RWPE2 (cell line): Measurements from ENCODE around the gene ACYP2.
A peak's percentile ranks its signal among the peaks of the same experiment; 100 is the strongest.

Experiments
- ATAC-seq: fragments of 200-7000 bp; cut with Tn5 transposase; 3 replicates; pipeline ENCODE4 v1.9.1; 2021; ENCODE audit warnings: low read depth
- DNase-seq: peaks from one replicate; pipeline ENCODE4 v3.0.0-alpha.2; 2020; ENCODE audit warnings: low spot score
- H3K27ac ChIP-seq: fragments of 450-650 bp; 2 replicates; pipeline ENCODE4 v1.5.1; 2017; ENCODE audit warnings: mild to moderate bottlenecking; ENCODE audit not compliant: poor library complexity, severe bottlenecking
- H3K27me3 ChIP-seq: fragments of 250-450 bp; sonication (Bioruptor Pico); 2 replicates; pipeline ENCODE4 v1.5.1; 2021; ENCODE audit warnings: mild to moderate bottlenecking, moderate library complexity; ENCODE audit not compliant: insufficient read depth, poor library complexity, severe bottlenecking
- H3K36me3 ChIP-seq: fragments of 250-450 bp; sonication (Bioruptor Pico); 2 replicates; pipeline ENCODE4 v1.5.1; 2020; ENCODE audit warnings: low read depth, mild to moderate bottlenecking, moderate library complexity
- H3K4me1 ChIP-seq: fragments of 250-450 bp; sonication (Bioruptor Pico); 2 replicates; pipeline ENCODE4 v1.5.1; 2021; ENCODE audit warnings: mild to moderate bottlenecking, moderate library complexity; ENCODE audit not compliant: insufficient read depth, poor library complexity, severe bottlenecking
- H3K4me3 ChIP-seq: fragments of 250-450 bp; sonication (Bioruptor Pico); 2 replicates; pipeline ENCODE4 v1.5.1; 2021; ENCODE audit warnings: mild to moderate bottlenecking, moderate library complexity; ENCODE audit not compliant: severe bottlenecking
- H3K9me3 ChIP-seq: fragments of 250-450 bp; sonication (Bioruptor Pico); 2 replicates; pipeline ENCODE4 v1.5.1; 2021; ENCODE audit warnings: mild to moderate bottlenecking, moderate library complexity; ENCODE audit not compliant: severe bottlenecking
- TF ChIP-seq, protein P1 (sequence below): fragments of 450-650 bp; IDR thresholded peaks from one replicate; pipeline ENCODE4 v1.5.1; 2017; ENCODE audit warnings: mild to moderate bottlenecking, moderate library complexity; ENCODE audit not compliant: poor library complexity, severe bottlenecking

ACYP2 gene

DNA sequence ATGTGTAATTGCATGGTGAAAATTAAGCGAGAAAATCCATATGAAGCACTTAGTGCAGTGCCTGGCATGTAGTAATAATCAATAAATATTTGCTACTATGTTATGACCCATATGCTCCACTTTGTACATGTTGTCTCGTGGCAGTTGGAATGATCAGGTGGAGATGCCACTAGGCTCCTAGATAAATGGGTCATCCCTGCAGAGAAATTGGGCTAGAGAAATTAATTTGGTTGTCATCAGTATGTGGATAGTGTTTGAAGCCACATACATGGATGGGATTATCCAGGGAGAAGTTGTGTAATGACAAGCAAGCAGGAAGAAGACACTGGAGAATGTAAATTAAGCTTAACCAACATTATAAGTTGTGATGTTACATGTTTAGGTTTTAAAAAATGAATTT, 33.0 kb downstream of the ACYP2 start:
- Histone ChIP-seq H3K9me3 (no peaks in the 10 kb centered on the region), H3K4me3 (no peak overlapping the region), H3K4me1 (no peaks in the 10 kb centered on the region), H3K27me3 (no peaks in the 10 kb centered on the region), H3K36me3 (no peaks in the 10 kb centered on the region), H3K27ac (no peak overlapping the region)
- DNase-seq (no peak), ATAC-seq (no peak)
- TF ChIP-seq, protein P1, sequence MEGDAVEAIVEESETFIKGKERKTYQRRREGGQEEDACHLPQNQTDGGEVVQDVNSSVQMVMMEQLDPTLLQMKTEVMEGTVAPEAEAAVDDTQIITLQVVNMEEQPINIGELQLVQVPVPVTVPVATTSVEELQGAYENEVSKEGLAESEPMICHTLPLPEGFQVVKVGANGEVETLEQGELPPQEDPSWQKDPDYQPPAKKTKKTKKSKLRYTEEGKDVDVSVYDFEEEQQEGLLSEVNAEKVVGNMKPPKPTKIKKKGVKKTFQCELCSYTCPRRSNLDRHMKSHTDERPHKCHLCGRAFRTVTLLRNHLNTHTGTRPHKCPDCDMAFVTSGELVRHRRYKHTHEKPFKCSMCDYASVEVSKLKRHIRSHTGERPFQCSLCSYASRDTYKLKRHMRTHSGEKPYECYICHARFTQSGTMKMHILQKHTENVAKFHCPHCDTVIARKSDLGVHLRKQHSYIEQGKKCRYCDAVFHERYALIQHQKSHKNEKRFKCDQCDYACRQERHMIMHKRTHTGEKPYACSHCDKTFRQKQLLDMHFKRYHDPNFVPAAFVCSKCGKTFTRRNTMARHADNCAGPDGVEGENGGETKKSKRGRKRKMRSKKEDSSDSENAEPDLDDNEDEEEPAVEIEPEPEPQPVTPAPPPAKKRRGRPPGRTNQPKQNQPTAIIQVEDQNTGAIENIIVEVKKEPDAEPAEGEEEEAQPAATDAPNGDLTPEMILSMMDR: no peak

DNA sequence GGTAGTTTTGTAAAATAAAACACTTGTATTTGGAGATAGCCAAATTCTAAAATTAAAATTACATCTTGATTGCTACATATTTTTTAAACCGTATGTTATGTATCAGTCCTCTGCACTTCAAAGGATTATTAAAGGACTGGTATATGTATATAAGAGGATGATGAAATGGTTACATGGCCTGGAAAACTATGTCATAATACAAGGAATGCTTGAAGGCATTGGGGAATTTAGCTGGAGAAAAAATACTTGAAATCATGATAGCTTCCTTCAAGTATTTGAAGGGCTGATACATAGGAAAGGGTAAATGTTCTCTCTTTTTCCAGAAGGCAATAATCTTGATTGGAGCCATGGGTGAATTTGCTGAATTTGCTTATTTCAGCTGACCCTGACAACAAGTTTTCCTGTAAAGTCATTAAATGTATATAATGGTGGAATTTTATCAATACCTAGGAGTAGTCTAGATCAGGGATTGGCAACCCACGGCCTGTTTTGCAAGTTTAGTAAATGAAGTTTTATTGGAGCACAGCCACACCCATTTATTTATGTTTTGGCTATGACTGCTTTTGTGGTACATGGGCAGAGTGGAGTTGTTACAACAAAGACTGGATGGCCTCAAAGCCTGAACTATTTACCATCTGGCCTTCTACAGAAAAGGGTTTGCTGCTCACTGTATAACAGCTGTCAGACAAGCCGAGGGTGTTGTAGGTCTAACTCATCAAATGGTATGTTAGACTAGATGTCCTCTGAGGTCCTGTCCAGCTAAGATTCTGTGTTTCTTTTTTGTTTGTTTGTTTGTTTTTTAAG, 34.4 kb downstream of the ACYP2 start:
- H3K36me3 ChIP-seq: no peaks in the 10 kb centered on the region
- DNase-seq: no peak
- H3K4me3 ChIP-seq: no peak overlapping the region
- no peaks in the 10 kb centered on the region for H3K4me1 ChIP-seq
- H3K27me3 ChIP-seq: no peaks in the 10 kb centered on the region
- H3K9me3 ChIP-seq: no peaks in the 10 kb centered on the region
- no peak overlapping the region for H3K27ac ChIP-seq
- TF ChIP-seq, protein P1: no peak
- no peak for ATAC-seq

DNA sequence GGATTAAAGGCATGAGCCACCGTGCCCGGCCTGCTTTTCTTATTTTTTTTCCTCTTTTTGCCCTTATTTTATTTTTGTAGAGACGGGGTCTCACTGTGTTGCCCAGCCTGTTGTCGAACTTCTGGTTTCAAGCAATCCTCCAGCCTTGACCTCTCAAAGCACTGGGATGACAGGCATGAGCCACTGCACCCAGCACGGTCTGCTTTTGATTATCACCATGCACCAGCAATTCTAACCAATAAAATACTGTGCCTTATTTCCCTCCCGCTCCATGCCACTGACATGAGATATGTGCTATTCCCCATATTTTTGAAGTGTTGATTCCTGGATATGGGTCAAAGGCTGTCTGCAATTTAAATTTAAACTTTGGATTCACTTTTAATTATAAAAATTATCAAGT, 42.9 kb downstream of the ACYP2 start:
- H3K27ac ChIP-seq: no peak overlapping the region
- H3K4me3 ChIP-seq: no peak overlapping the region
- H3K4me1 ChIP-seq: no peaks in the 10 kb centered on the region
- no peak for DNase-seq
- TF ChIP-seq, protein P1: no peak
- peaks cover 4% of the 10 kb centered on the region for H3K9me3 ChIP-seq
- no peak for ATAC-seq
- H3K27me3 ChIP-seq: no peaks in the 10 kb centered on the region
- no peaks in the 10 kb centered on the region for H3K36me3 ChIP-seq

GRCh38 chr2:54161660-54162424, 46.4 kb downstream of the ACYP2 start:
- Histone ChIP-seq H3K9me3 (no peaks in the 10 kb centered on the region), H3K4me3 (no peak overlapping the region), H3K27ac (no peak overlapping the region), H3K4me1 (no peaks in the 10 kb centered on the region), H3K36me3 (no peaks in the 10 kb centered on the region), H3K27me3 (no peaks in the 10 kb centered on the region)
- ATAC-seq (no peak), DNase-seq (no peak)
- TF ChIP-seq, protein P1: peak; percentile 37
